ENCODE measurements around the gene FHL1. TPM values are rescaled to one million over a fixed set of nuclear protein-coding genes. Genes with fewer than 3 reads are reported as not detected.
A peak's percentile ranks its signal among the peaks of the same experiment; 100 is the strongest.

FHL1 gene
- total RNA-seq, 1 donor, result 51.8 TPM

GRCh38 chrX:136212557-136213111, 65.3 kb downstream of the FHL1 start:
- Histone ChIP-seq H3K27ac (ENCODE audit: low read depth, low read length) (peak overlapping the region; percentile 14), H3K9me3 (ENCODE audit: low read depth, low read length) (no peaks in the 10 kb centered on the region), H3K4me3 (ENCODE audit: insufficient read depth, low read length) (no peak overlapping the region), H3K4me2 (ENCODE audit: insufficient read depth, low read length) (no peak overlapping the region), H4K20me1 (ENCODE audit: insufficient read depth, low read length) (no peaks in the 10 kb centered on the region), H3K79me2 (ENCODE audit: insufficient read depth, low read length) (no peaks in the 10 kb centered on the region), H3K36me3 (ENCODE audit: insufficient read depth, low read length) (peaks cover 26% of the 10 kb centered on the region), H2AFZ (ENCODE audit: low read length) (no peak overlapping the region), H3K27me3 (ENCODE audit: insufficient read depth, low read length) (no peaks in the 10 kb centered on the region), H3K4me1 (ENCODE audit: insufficient read depth, low read length) (peaks cover 37% of the 10 kb centered on the region)
- no peak for TF ChIP-seq CTCF (IDR thresholded peaks at IDR 0.05; ENCODE audit: extremely low read depth, low read depth, low read length)
- DNase-seq (ENCODE audit: insufficient read length, low spot score, missing footprints), result no peak

- H3K36me3 ChIP-seq (ENCODE audit: insufficient read depth, low read length), result peaks cover 20% of the 10 kb centered on the region
- no peak overlapping the region for H3K4me3 ChIP-seq (ENCODE audit: insufficient read depth, low read length)
- no peaks in the 10 kb centered on the region for H3K9me3 ChIP-seq (ENCODE audit: low read depth, low read length)
- no peak for TF ChIP-seq CTCF (IDR thresholded peaks at IDR 0.05; ENCODE audit: extremely low read depth, low read depth, low read length)
- H3K4me1 ChIP-seq (ENCODE audit: insufficient read depth, low read length), result peaks cover 37% of the 10 kb centered on the region
- H3K4me2 ChIP-seq (ENCODE audit: insufficient read depth, low read length), result peak overlapping the region; percentile 12
- H3K27ac ChIP-seq (ENCODE audit: low read depth, low read length), result peak overlapping the region; percentile 71
- H3K79me2 ChIP-seq (ENCODE audit: insufficient read depth, low read length), result no peaks in the 10 kb centered on the region
- DNase-seq (ENCODE audit: insufficient read length, low spot score, missing footprints), result no peak
- no peaks in the 10 kb centered on the region for H3K27me3 ChIP-seq (ENCODE audit: insufficient read depth, low read length)
- no peaks in the 10 kb centered on the region for H4K20me1 ChIP-seq (ENCODE audit: insufficient read depth, low read length)
- no peak overlapping the region for H2AFZ ChIP-seq (ENCODE audit: low read length)
These were observed 67.2 kb downstream of the FHL1 start for GRCh38 chrX:136214551-136214950.

- H3K4me3 ChIP-seq (ENCODE audit: insufficient read depth, low read length), result no peak overlapping the region
- H3K36me3 ChIP-seq (ENCODE audit: insufficient read depth, low read length), result peaks cover 19% of the 10 kb centered on the region
- H3K27me3 ChIP-seq (ENCODE audit: insufficient read depth, low read length), result no peaks in the 10 kb centered on the region
- no peaks in the 10 kb centered on the region for H3K9me3 ChIP-seq (ENCODE audit: low read depth, low read length)
- no peak for TF ChIP-seq CTCF (IDR thresholded peaks at IDR 0.05; ENCODE audit: extremely low read depth, low read depth, low read length)
- H3K4me2 ChIP-seq (ENCODE audit: insufficient read depth, low read length), result no peak overlapping the region
- no peaks in the 10 kb centered on the region for H4K20me1 ChIP-seq (ENCODE audit: insufficient read depth, low read length)
- H3K27ac ChIP-seq (ENCODE audit: low read depth, low read length), result peak overlapping the region; percentile 71
- DNase-seq (ENCODE audit: insufficient read length, low spot score, missing footprints), result no peak
- H3K4me1 ChIP-seq (ENCODE audit: insufficient read depth, low read length), result peaks cover 30% of the 10 kb centered on the region
- H2AFZ ChIP-seq (ENCODE audit: low read length), result no peak overlapping the region
- H3K79me2 ChIP-seq (ENCODE audit: insufficient read depth, low read length), result no peaks in the 10 kb centered on the region
These were observed 68.2 kb downstream of the FHL1 start for GRCh38 chrX:136215559-136215958.

GRCh38 chrX:136219893-136220292, 72.6 kb downstream of the FHL1 start:
- no peaks in the 10 kb centered on the region for H3K9me3 ChIP-seq (ENCODE audit: low read depth, low read length)
- no peak for TF ChIP-seq CTCF (IDR thresholded peaks at IDR 0.05; ENCODE audit: extremely low read depth, low read depth, low read length)
- peaks cover 50% of the 10 kb centered on the region for H3K36me3 ChIP-seq (ENCODE audit: insufficient read depth, low read length)
- no peak overlapping the region for H3K4me3 ChIP-seq (ENCODE audit: insufficient read depth, low read length)
- DNase-seq (ENCODE audit: insufficient read length, low spot score, missing footprints), result no peak
- H3K4me2 ChIP-seq (ENCODE audit: insufficient read depth, low read length), result no peak overlapping the region
- peaks cover 11% of the 10 kb centered on the region for H3K4me1 ChIP-seq (ENCODE audit: insufficient read depth, low read length)
- H3K27me3 ChIP-seq (ENCODE audit: insufficient read depth, low read length), result no peaks in the 10 kb centered on the region
- no peak overlapping the region for H2AFZ ChIP-seq (ENCODE audit: low read length)
- H4K20me1 ChIP-seq (ENCODE audit: insufficient read depth, low read length), result no peaks in the 10 kb centered on the region
- H3K27ac ChIP-seq (ENCODE audit: low read depth, low read length), result no peak overlapping the region
- no peaks in the 10 kb centered on the region for H3K79me2 ChIP-seq (ENCODE audit: insufficient read depth, low read length)

All from osteoblast (primary cell).